ENCODE results near the gene ZSCAN32. TPM values are rescaled to one million over a fixed set of nuclear protein-coding genes. Genes with fewer than 3 reads are reported as not detected.

The ZSCAN32 gene
- total RNA-seq, 1 donor from 2014 or later, result 6.8 TPM

DNA sequence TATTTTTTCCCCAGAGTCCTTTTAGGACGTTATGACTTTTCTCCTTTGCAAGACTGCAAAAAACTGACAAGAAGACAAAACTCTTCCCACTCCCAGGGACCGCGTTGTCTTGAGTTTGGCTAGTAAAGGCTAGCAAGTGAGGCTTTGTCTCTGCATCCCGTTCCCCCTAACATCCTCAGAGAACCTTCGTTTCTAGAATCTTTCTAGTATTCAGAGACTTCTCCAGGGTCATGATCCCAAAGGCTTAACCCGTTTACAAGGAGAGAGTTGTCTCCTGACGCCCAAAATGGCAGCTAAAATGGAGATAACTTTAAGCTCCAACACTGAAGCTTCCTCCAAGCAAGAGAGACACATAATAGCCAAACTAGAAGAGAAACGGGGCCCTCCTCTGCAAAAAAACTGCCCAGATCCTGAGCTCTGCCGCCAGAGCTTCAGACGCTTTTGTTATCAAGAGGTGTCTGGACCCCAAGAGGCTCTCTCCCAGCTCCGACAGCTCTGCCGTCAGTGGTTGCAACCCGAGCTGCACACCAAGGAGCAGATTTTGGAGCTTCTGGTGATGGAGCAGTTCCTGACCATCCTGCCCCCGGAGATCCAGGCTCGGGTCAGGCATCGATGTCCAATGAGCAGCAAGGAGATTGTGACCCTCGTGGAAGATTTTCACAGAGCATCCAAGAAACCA is 1.1 kb upstream of the ZSCAN32 start:
- H3K36me3 ChIP-seq (ENCODE audit: control insufficient read depth in 3 of 3, insufficient read depth in 3 of 3, low read length in 3 of 3), result peaks cover 49 to 55% (median 51%) of the 10 kb centered on the region in 3 donors
- H3K27ac ChIP-seq (ENCODE audit: low read depth, low read length), result peak overlapping the region; percentile 73
- no peaks in the 10 kb centered on the region for H3K27me3 ChIP-seq (ENCODE audit: control insufficient read depth in 3 of 3, insufficient read depth in 3 of 3, low read length in 3 of 3)
- H3K4me3 ChIP-seq (ENCODE audit: low read length in 3 of 3), result peak overlapping the region; percentile 88 to 96 (median 93)
- H3K9me3 ChIP-seq (ENCODE audit: control insufficient read depth in 3 of 3, low read length in 3 of 3), result peaks cover 25 to 45% (median 29%) of the 10 kb centered on the region in 3 donors
- peaks cover 8 to 15% (median 11%) of the 10 kb centered on the region in 3 donors for H3K4me1 ChIP-seq (ENCODE audit: control insufficient read depth in 3 of 3, insufficient read depth in 3 of 3, low read length in 3 of 3)
- peak overlapping the region; percentile 86 to 96 (median 94) for H3K9ac ChIP-seq (ENCODE audit: low read depth in 1 of 3, low read length in 3 of 3)

DNA sequence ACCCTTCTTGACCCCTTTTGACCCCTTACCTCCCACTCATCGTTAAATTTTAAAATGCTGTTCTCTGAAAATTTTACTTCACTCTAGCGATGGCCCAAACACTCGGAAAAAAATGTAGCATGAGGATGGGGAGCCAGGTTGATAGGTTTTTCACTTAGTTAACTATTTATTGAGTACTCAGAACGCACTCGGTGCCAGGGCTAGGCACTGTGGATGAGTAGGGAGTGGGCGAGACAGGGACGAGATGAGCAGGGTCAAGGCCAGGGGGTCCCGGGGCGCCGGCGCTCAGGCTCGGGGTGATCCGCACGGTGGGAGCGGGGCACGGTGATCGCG is 392 bp downstream of the ZSCAN32 start:
- peaks cover 45 to 56% (median 49%) of the 10 kb centered on the region in 3 donors for H3K36me3 ChIP-seq (ENCODE audit: control insufficient read depth in 3 of 3, insufficient read depth in 3 of 3, low read length in 3 of 3)
- H3K27me3 ChIP-seq (ENCODE audit: control insufficient read depth in 3 of 3, insufficient read depth in 3 of 3, low read length in 3 of 3), result no peaks in the 10 kb centered on the region
- peaks cover 16 to 37% (median 25%) of the 10 kb centered on the region in 3 donors for H3K9me3 ChIP-seq (ENCODE audit: control insufficient read depth in 3 of 3, low read length in 3 of 3)

DNA sequence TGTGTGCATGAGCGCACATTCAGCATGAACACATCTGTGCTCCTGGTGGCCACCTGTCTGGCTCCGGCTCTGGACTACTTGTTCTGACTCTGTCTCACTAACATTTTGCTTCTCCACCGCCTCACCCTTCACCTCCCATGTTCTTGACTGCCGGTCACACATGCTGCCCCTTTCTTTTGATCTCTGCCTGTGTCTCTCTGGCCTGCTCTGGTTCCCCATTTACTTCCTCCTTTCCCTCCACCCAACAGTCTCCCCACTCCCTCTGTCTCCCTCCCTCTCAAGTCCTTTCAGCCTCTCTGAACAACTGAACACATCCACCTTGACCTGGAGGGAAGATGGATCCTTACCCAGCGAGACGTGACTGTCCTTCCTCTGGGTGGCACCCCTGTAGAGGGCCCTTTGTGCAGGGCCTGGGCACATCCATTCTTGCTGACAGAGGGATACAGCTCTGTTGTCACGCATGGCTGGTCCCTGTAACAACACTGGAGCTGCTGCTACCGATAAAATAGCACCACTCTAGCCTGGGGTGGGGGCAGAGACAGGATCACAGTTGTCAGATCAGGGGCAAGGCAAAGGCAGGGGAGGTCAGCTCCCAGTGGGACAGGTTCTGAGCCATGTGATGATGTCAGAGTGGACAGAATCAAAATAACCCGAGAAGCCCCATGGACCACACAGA is 11.0 kb downstream of the ZSCAN32 start:
- Histone ChIP-seq H3K27me3 (ENCODE audit: control insufficient read depth in 3 of 3, insufficient read depth in 3 of 3, low read length in 3 of 3) (no peaks in the 10 kb centered on the region), H3K4me1 (ENCODE audit: control insufficient read depth in 3 of 3, insufficient read depth in 3 of 3, low read length in 3 of 3) (no peaks in the 10 kb centered on the region), H3K27ac (ENCODE audit: low read depth, low read length) (no peak overlapping the region), H3K36me3 (ENCODE audit: control insufficient read depth in 3 of 3, insufficient read depth in 3 of 3, low read length in 3 of 3) (peaks cover 53 to 64% (median 58%) of the 10 kb centered on the region in 3 donors), H3K4me3 (ENCODE audit: low read length in 3 of 3) (no peak overlapping the region), H3K9me3 (ENCODE audit: control insufficient read depth in 3 of 3, low read length in 3 of 3) (peaks cover 27 to 49% (median 30%) of the 10 kb centered on the region in 3 donors), H3K9ac (ENCODE audit: low read depth in 1 of 3, low read length in 3 of 3) (no peak overlapping the region)

More for the DNA sequence above, 392 bp downstream of the ZSCAN32 start:
- H3K4me1 ChIP-seq (ENCODE audit: control insufficient read depth in 3 of 3, insufficient read depth in 3 of 3, low read length in 3 of 3), result peaks cover 8 to 15% (median 11%) of the 10 kb centered on the region in 3 donors
- peak overlapping the region; percentile 88 to 94 (median 93) for H3K9ac ChIP-seq (ENCODE audit: low read depth in 1 of 3, low read length in 3 of 3)
- H3K27ac ChIP-seq (ENCODE audit: low read depth, low read length), result peak overlapping the region; percentile 66
- peak overlapping the region; percentile 90 to 96 (median 93) for H3K4me3 ChIP-seq (ENCODE audit: low read length in 3 of 3)

DNA sequence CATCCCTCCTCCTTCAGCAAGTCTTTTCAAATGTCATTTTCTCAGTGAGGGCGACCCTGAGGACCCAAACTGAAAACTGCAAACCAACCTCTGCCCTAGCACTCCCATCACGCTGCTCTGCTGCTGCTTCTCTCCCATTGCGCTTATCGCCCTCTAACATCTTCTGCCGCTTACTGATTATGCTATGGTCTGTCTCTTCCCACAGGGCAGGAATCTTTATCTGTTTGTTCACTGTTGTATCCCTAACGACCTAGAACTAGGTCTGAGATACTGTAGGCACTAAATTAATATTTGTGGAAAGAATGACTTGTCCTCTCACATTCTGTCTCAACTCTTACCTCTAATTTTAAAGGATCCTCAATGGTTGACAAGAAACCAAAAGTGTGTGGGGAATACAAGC is 12.5 kb downstream of the ZSCAN32 start:
- Histone ChIP-seq H3K9me3 (ENCODE audit: control insufficient read depth in 3 of 3, low read length in 3 of 3) (peaks cover 38 to 55% (median 40%) of the 10 kb centered on the region in 3 donors), H3K27ac (ENCODE audit: low read depth, low read length) (no peak overlapping the region), H3K36me3 (ENCODE audit: control insufficient read depth in 3 of 3, insufficient read depth in 3 of 3, low read length in 3 of 3) (peaks cover 58 to 64% (median 59%) of the 10 kb centered on the region in 3 donors), H3K4me3 (ENCODE audit: low read length in 3 of 3) (no peak overlapping the region), H3K4me1 (ENCODE audit: control insufficient read depth in 3 of 3, insufficient read depth in 3 of 3, low read length in 3 of 3) (no peaks in the 10 kb centered on the region), H3K9ac (ENCODE audit: low read depth in 1 of 3, low read length in 3 of 3) (no peak overlapping the region), H3K27me3 (ENCODE audit: control insufficient read depth in 3 of 3, insufficient read depth in 3 of 3, low read length in 3 of 3) (no peaks in the 10 kb centered on the region)

DNA sequence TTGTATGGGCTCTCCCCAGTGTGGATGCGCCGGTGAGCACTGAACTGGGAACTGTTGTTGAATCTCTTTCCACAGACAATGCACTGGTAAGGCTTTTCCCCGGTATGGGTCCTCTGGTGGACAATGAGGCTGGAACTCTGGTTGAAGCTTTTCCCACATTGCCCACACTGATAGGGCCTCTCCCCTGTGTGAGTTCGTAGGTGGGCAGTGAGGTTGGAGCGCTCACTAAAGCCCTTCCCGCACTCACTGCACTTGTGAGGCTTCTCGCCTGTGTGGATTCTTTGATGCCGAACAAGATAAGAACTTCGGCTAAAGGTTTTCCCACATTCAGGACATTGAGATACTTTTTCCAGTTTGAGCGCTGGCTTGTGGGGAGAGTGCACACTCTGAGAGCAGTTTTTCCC is 17.8 kb downstream of the ZSCAN32 start:
- Histone ChIP-seq H3K27me3 (ENCODE audit: control insufficient read depth in 3 of 3, insufficient read depth in 3 of 3, low read length in 3 of 3) (no peaks in the 10 kb centered on the region), H3K4me1 (ENCODE audit: control insufficient read depth in 3 of 3, insufficient read depth in 3 of 3, low read length in 3 of 3) (no peaks in the 10 kb centered on the region), H3K36me3 (ENCODE audit: control insufficient read depth in 3 of 3, insufficient read depth in 3 of 3, low read length in 3 of 3) (peaks cover 46 to 54% (median 48%) of the 10 kb centered on the region in 3 donors), H3K9ac (ENCODE audit: low read depth in 1 of 3, low read length in 3 of 3) (no peak overlapping the region), H3K4me3 (ENCODE audit: low read length in 3 of 3) (peak overlapping the region in 1 of 3 donors; percentile 64), H3K9me3 (ENCODE audit: control insufficient read depth in 3 of 3, low read length in 3 of 3) (peaks cover 54 to 62% (median 61%) of the 10 kb centered on the region in 3 donors), H3K27ac (ENCODE audit: low read depth, low read length) (no peak overlapping the region)

DNA sequence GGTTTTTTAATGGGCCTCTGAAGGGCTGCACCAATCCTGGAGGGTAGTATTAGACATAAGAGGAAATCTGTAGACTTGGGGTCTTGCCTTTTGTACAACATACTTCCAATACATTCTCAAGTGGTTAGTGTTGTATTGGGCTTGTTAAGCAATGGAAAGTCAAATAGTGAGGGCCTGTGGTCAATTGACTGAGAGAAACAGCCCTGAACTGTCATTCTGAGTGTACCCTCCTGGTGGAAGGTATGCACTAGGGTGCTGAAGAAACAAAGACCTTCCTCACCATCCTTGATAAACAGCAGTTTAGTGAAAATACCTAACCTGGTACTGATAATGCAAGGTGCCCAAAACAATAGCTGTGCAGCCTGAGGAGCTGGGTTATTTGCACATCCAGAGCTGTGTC is 22.9 kb downstream of the ZSCAN32 start:
- peaks cover 37 to 54% (median 49%) of the 10 kb centered on the region in 3 donors for H3K9me3 ChIP-seq (ENCODE audit: control insufficient read depth in 3 of 3, low read length in 3 of 3)
- no peaks in the 10 kb centered on the region for H3K27me3 ChIP-seq (ENCODE audit: control insufficient read depth in 3 of 3, insufficient read depth in 3 of 3, low read length in 3 of 3)
- H3K4me3 ChIP-seq (ENCODE audit: low read length in 3 of 3), result peak overlapping the region in 1 of 3 donors; percentile 1
- peaks cover 14 to 22% (median 21%) of the 10 kb centered on the region in 3 donors for H3K36me3 ChIP-seq (ENCODE audit: control insufficient read depth in 3 of 3, insufficient read depth in 3 of 3, low read length in 3 of 3)
- no peaks in the 10 kb centered on the region for H3K4me1 ChIP-seq (ENCODE audit: control insufficient read depth in 3 of 3, insufficient read depth in 3 of 3, low read length in 3 of 3)
- no peak overlapping the region for H3K27ac ChIP-seq (ENCODE audit: low read depth, low read length)
- H3K9ac ChIP-seq (ENCODE audit: low read depth in 1 of 3, low read length in 3 of 3), result no peak overlapping the region

DNA sequence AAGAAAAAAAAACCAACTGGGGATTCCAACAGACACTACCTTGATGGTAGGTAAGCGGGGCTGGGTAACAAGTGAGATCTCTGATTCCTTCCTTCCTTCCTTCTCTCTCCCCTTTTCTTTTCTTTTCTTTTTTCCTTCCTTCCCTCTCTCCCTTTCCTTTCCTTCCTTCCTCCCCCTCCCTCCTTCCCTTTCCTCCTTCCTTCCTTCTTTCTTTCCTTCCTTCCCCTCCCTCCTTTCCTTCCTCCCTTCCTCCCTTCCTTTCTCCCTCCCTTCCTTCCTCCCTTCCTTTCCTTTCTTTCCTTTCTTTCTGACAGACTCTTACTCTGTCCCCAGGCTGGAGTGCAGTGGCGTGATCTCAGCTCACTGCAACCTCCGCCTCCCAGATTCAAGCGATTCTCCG is 25.1 kb downstream of the ZSCAN32 start:
- Histone ChIP-seq H3K4me1 (ENCODE audit: control insufficient read depth in 3 of 3, insufficient read depth in 3 of 3, low read length in 3 of 3) (no peaks in the 10 kb centered on the region), H3K9me3 (ENCODE audit: control insufficient read depth in 3 of 3, low read length in 3 of 3) (peaks cover 21 to 37% (median 32%) of the 10 kb centered on the region in 3 donors), H3K27me3 (ENCODE audit: control insufficient read depth in 3 of 3, insufficient read depth in 3 of 3, low read length in 3 of 3) (no peaks in the 10 kb centered on the region), H3K27ac (ENCODE audit: low read depth, low read length) (no peak overlapping the region), H3K36me3 (ENCODE audit: control insufficient read depth in 3 of 3, insufficient read depth in 3 of 3, low read length in 3 of 3) (peaks cover 0 to 6% (median 6%) of the 10 kb centered on the region in 3 donors), H3K9ac (ENCODE audit: low read depth in 1 of 3, low read length in 3 of 3) (no peak overlapping the region), H3K4me3 (ENCODE audit: low read length in 3 of 3) (no peak overlapping the region)

DNA sequence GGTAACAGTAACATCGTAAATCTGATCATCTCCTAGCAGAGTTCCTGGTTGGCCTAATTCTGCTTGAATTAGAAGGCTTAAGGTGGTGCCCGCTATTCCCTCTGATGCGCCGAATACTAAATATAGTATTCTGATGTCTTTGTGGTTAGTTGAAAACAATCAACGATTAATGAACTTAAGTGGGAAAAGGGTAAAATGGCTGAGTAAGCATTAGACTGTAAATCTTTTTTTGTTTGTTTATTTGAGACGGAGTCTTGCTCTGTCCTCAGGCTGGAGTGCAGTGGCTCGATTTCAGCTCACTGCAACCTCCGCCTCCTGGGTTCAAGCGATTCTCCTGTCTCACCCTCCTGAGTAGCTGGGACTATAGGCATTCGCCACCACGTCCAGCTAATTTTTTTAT is 31.7 kb downstream of the ZSCAN32 start:
- H3K4me1 ChIP-seq (ENCODE audit: control insufficient read depth in 3 of 3, insufficient read depth in 3 of 3, low read length in 3 of 3), result peaks cover 0 to 4% (median 0%) of the 10 kb centered on the region in 3 donors
- no peak overlapping the region for H3K27ac ChIP-seq (ENCODE audit: low read depth, low read length)
- no peaks in the 10 kb centered on the region for H3K36me3 ChIP-seq (ENCODE audit: control insufficient read depth in 3 of 3, insufficient read depth in 3 of 3, low read length in 3 of 3)
- no peaks in the 10 kb centered on the region for H3K27me3 ChIP-seq (ENCODE audit: control insufficient read depth in 3 of 3, insufficient read depth in 3 of 3, low read length in 3 of 3)
- no peak overlapping the region for H3K9ac ChIP-seq (ENCODE audit: low read depth in 1 of 3, low read length in 3 of 3)
- no peak overlapping the region for H3K4me3 ChIP-seq (ENCODE audit: low read length in 3 of 3)
- H3K9me3 ChIP-seq (ENCODE audit: control insufficient read depth in 3 of 3, low read length in 3 of 3), result peaks cover 7 to 13% (median 9%) of the 10 kb centered on the region in 3 donors

DNA sequence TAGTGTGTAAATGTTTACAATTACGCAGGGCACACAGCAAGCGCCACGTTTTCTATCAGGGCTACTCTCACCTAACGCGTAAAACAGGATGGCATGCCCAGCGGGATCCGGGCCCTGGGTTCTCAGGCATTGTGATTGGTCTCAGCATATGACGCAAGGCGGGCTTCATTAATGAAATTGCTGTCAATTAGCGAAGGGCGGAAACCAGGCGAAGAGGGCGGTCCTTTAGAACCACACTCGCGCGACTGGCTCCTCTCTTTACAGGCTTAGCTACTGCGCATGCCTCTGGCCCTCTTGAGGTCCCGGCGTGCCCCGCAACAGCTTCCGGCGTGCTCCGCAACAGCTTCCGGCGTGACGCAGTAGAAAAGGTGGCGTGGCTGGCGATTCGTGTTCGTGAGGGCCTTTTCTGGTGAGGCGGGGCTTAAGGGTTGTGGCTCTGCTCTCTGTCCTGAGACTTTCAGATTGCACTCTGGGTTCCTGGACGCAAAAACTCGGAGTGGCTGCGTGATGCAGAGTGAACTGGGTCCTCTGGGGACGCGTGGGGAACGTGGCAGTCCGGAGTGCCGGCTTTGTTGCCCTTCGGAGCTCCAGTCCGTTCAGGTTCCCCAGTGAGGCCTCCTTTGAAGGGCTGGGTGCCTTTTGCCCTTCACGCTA is 35.9 kb downstream of the ZSCAN32 start:
- H3K9me3 ChIP-seq (ENCODE audit: control insufficient read depth in 3 of 3, low read length in 3 of 3), result peaks cover 5 to 16% (median 6%) of the 10 kb centered on the region in 3 donors
- H3K27me3 ChIP-seq (ENCODE audit: control insufficient read depth in 3 of 3, insufficient read depth in 3 of 3, low read length in 3 of 3), result peaks cover 0 to 2% (median 0%) of the 10 kb centered on the region in 3 donors
- no peaks in the 10 kb centered on the region for H3K36me3 ChIP-seq (ENCODE audit: control insufficient read depth in 3 of 3, insufficient read depth in 3 of 3, low read length in 3 of 3)
- peaks cover 0 to 4% (median 0%) of the 10 kb centered on the region in 3 donors for H3K4me1 ChIP-seq (ENCODE audit: control insufficient read depth in 3 of 3, insufficient read depth in 3 of 3, low read length in 3 of 3)
- H3K4me3 ChIP-seq (ENCODE audit: low read length in 3 of 3), result peak overlapping the region; percentile 68 to 85 (median 82)
- peak overlapping the region; percentile 85 for H3K27ac ChIP-seq (ENCODE audit: low read depth, low read length)
- peak overlapping the region; percentile 22 to 80 (median 62) for H3K9ac ChIP-seq (ENCODE audit: low read depth in 1 of 3, low read length in 3 of 3)
